ENCODE results near the gene ADAM12. TPM values are rescaled to one million over a fixed set of nuclear protein-coding genes. Genes with fewer than 3 reads are reported as not detected.

ADAM12 gene
- total RNA-seq, 2 experiments from 2014 or later: 1.3 TPM

DNA sequence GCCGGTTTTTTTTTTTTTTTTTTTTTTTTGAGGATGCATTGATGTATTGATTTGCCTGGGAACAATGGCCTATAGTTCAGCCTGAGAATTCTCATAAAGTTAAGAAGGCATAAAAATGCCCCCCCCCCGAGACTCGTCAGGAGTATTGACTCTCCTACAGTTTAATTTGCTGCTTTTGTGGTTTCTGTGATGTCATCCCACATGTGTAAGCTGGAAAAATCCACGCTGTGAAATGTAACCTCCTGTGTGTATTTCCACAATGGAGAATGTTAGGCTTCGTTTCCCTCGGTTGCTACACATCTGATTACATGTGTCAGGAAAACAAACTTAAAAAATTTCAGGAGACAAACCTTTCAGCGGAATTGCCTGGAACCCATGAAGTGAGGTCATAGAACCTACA is 374.0 kb downstream of the ADAM12 start:
- H3K4me1 Mint-ChIP-seq (ENCODE audit: low read depth): no peaks in the 10 kb centered on the region
- CTCF ChIA-PET: no interaction called here
- no peak for ATAC-seq
- H3K36me3 Mint-ChIP-seq (ENCODE audit: low read depth): no peaks in the 10 kb centered on the region
- TF ChIP-seq, protein P1, sequence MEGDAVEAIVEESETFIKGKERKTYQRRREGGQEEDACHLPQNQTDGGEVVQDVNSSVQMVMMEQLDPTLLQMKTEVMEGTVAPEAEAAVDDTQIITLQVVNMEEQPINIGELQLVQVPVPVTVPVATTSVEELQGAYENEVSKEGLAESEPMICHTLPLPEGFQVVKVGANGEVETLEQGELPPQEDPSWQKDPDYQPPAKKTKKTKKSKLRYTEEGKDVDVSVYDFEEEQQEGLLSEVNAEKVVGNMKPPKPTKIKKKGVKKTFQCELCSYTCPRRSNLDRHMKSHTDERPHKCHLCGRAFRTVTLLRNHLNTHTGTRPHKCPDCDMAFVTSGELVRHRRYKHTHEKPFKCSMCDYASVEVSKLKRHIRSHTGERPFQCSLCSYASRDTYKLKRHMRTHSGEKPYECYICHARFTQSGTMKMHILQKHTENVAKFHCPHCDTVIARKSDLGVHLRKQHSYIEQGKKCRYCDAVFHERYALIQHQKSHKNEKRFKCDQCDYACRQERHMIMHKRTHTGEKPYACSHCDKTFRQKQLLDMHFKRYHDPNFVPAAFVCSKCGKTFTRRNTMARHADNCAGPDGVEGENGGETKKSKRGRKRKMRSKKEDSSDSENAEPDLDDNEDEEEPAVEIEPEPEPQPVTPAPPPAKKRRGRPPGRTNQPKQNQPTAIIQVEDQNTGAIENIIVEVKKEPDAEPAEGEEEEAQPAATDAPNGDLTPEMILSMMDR (IDR thresholded peaks at IDR 0.05): no peak
- H3K9me3 Mint-ChIP-seq: no peaks in the 10 kb centered on the region
- intact Hi-C loops (cut with micrococcal nuclease): no loop called here
- POLR2A ChIA-PET: no interaction called here
- DNase-seq: no peak
- no peak overlapping the region for H3K27ac Mint-ChIP-seq
- H3K27me3 Mint-ChIP-seq: peaks cover 1% of the 10 kb centered on the region
- H3K4me3 Mint-ChIP-seq: no peak overlapping the region

DNA sequence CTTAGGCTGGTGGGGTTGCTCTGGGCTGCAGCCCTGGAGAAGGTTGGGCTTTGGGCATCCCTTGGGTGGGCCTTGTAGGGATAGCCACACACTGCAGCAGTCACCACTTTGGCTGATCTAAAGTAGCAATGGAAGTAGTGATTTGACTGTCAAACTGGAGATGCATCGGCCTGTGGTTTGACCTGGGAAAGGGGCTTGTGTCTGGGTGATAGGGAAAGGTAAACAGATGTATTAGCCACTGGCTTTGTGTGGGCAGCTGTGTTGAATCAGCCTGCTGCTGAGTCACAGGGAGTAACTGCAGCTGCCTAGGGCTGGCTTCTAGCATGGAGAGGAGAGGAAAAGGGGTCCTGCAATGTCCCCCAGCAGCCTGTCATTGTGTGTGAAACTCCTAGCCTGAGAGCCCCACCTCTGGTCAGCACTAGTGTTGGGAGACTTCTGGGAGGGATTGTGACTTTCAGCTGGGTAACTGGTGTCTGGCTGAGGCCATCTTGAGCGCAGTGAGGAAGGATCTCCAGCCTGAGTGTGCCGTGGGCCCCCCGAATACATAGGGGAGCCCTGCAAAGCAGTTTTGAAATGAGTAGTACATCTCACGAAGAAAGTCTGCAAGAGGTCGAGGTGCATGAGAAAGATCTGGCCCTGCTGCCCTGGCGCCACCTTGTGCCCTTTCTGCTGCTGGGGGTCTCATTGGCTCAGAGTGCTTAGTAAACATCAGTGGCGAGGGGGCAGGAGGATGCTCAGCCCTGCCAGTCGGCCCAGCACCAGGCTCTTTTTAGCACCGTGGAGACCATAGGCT is 374.6 kb downstream of the ADAM12 start:
- peak; percentile 5 for DNase-seq
- Mint-ChIP-seq H3K9me3 (no peaks in the 10 kb centered on the region), H3K36me3 (ENCODE audit: low read depth) (no peaks in the 10 kb centered on the region), H3K27ac (no peak overlapping the region), H3K4me3 (no peak overlapping the region), H3K4me1 (ENCODE audit: low read depth) (no peaks in the 10 kb centered on the region), H3K27me3 (peaks cover under 1% of the 10 kb centered on the region)
- peak; percentile 20 for ATAC-seq
- ChIA-PET CTCF (no interaction called here), POLR2A (no interaction called here)
- intact Hi-C loops (cut with micrococcal nuclease): no loop called here
- TF ChIP-seq, protein P1 (IDR thresholded peaks at IDR 0.05): no peak

GRCh38 chr10:126012485-126012884 is 375.8 kb downstream of the ADAM12 start:
- POLR2A ChIA-PET: no interaction called here
- Mint-ChIP-seq H3K4me1 (ENCODE audit: low read depth) (no peaks in the 10 kb centered on the region), H3K36me3 (ENCODE audit: low read depth) (no peaks in the 10 kb centered on the region)

GRCh38 chr10:126011995-126012394 is 376.3 kb downstream of the ADAM12 start:
- ATAC-seq: no peak
- TF ChIP-seq, protein P1 (IDR thresholded peaks at IDR 0.05): no peak
- Mint-ChIP-seq H3K27ac (no peak overlapping the region), H3K4me3 (no peak overlapping the region), H3K9me3 (no peaks in the 10 kb centered on the region), H3K36me3 (ENCODE audit: low read depth) (no peaks in the 10 kb centered on the region), H3K4me1 (ENCODE audit: low read depth) (no peaks in the 10 kb centered on the region), H3K27me3 (no peaks in the 10 kb centered on the region)
- DNase-seq: no peak
- POLR2A ChIA-PET: no interaction called here
- intact Hi-C loops (cut with micrococcal nuclease): no loop called here
- CTCF ChIA-PET: no interaction called here

More at GRCh38 chr10:126012485-126012884, 375.8 kb downstream of the ADAM12 start:
- ATAC-seq (no peak), DNase-seq (no peak)
- H3K4me3 Mint-ChIP-seq: no peak overlapping the region
- no peaks in the 10 kb centered on the region for H3K27me3 Mint-ChIP-seq
- intact Hi-C loops (cut with micrococcal nuclease): no loop called here
- no peak overlapping the region for H3K27ac Mint-ChIP-seq
- CTCF ChIA-PET: no interaction called here
- H3K9me3 Mint-ChIP-seq: no peaks in the 10 kb centered on the region
- TF ChIP-seq, protein P1 (IDR thresholded peaks at IDR 0.05): no peak

- ChIA-PET CTCF (no interaction called here), POLR2A (no interaction called here)
- Mint-ChIP-seq H3K27me3 (no peaks in the 10 kb centered on the region), H3K4me1 (ENCODE audit: low read depth) (no peaks in the 10 kb centered on the region), H3K27ac (no peak overlapping the region), H3K4me3 (no peak overlapping the region), H3K9me3 (no peaks in the 10 kb centered on the region), H3K36me3 (ENCODE audit: low read depth) (no peaks in the 10 kb centered on the region)
- ATAC-seq: no peak
- intact Hi-C loops (cut with micrococcal nuclease): no loop called here
- TF ChIP-seq, protein P1 (IDR thresholded peaks at IDR 0.05): no peak
- no peak for DNase-seq
Measured at GRCh38 chr10:126009650-126010049, 378.6 kb downstream of the ADAM12 start.

Measured in activated CD8-positive, alpha-beta T cell treated with anti-CD3 and anti-CD28 coated beads for 36 hours (primary cell).